AG04449 (cell line): ENCODE measurements around the gene DCAKD.

Experiments used
- CTCF ChIA-PET: fragments of 350-600 bp; formaldehyde crosslinking; extraction: SDS; loops from one replicate; lab custom pipeline; 2021; ENCODE audit warnings: antibody characterized with exemption; lab: Yijun Ruan, JAX
- POLR2A ChIA-PET: fragments of 400-600, 350-600 bp; formaldehyde crosslinking; extraction: SDS; loops from one replicate; lab custom pipeline; 2020; ENCODE audit warnings: antibody characterized with exemption, inconsistent platforms; lab: Yijun Ruan, JAX
- DNase-seq: peaks from one replicate; pipeline ENCODE4 v3.0.0-alpha.2; 2010; ENCODE audit warnings: low read depth, low spot score
- H3K4me3 ChIP-seq: 2 replicates; pipeline ENCODE4 v1.5.1; 2011; ENCODE audit warnings: low read depth, mild to moderate bottlenecking, control low read depth, low read length
- CTCF ChIP-seq: IDR thresholded peaks from one replicate; pipeline ENCODE4 v1.5.1; 2011; ENCODE audit warnings: mild to moderate bottlenecking, moderate library complexity, low read length, control low read depth, inconsistent platforms; ENCODE audit not compliant: insufficient read depth; ENCODE audit errors: missing control alignments

The DCAKD gene

DNA sequence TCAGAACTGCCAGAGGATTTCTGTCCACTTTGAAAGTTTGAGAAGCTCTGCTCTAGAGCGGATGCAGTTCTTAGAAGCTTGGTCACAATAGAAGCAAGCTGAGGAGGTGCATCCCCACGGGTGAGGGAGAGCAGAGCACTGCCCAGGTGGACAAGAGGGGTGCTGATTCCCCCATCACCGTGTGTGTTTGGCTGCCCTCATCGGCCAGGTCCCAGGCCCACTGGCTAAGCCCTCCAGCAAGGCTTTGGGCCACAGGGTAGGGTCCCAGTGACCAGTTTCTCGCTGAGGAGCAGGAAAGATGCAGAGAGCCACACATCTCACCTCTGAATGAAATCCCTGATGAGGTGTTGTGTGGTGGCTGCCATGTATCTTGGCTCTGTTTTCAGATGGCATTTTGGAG, 36.5 kb upstream of the DCAKD start:
- H3K4me3 ChIP-seq: no peak overlapping the region
- POLR2A ChIA-PET: no interaction called here
- TF ChIP-seq CTCF: no peak
- no peak for DNase-seq
- CTCF ChIA-PET: interaction anchor here (0.8 to 4.1 kb wide), 8 partner anchors 8 to 167 kb away, joined by 3 to 21 read pairs (median 7); partner anchors contain the start of genes ACBD4 and PLCD3

DNA sequence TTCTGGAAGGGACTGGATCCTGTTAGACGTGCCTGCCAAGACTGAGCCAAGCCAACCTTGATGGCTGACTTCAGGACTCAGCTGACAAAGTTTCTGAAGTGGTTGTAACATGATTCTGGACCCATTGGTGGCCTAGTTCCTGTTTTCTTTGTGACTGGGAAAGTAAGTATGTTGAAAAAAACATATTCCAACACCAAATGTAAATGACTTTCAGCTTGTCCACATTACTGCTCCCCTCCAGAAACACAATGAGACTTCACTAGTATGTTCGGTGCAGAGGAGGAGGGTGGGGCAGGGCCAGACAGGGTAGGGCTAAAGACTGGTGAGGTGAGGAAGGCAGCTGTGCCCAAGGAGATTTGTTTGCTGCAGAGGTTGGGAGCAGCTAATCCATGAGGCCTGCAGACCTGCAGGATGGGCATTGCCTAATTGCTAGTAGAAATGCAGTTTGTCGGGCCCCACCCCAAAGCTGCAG, 36.1 kb upstream of the DCAKD start:
- CTCF ChIA-PET: interaction anchor here (0.8 to 4.1 kb wide), 7 partner anchors 9 to 167 kb away, joined by 3 to 21 read pairs (median 10); partner anchors contain the start of genes ACBD4 and PLCD3

DNA sequence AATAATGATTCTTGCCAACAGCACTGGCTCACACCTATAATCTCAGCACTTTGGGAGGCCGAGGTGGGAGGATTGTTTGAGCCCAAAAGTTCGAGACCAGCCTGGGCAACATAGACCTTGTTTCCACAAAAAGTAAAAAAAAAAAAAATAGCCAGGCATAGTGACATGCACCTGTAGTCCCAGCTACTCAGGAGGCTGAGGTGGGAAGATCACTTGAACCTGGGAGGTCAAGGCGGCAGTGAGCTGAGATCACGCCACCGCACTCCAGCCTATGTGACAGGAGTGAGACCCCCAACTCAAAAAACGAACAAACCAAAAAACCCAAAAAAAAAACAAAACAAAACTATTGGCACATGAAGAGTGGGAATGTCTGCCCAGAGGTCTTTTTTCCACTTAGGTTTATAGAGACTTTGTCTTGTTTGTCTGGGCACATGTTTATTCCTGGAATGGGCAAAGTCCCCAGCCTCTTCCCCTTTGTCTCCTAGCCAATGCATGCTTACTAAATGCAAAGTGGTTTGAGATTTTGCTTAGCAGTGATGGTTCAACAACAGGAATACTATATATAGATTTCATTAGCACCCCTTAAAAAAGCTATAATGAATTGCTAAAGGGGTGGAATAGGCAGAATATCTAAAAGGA, 35.6 kb upstream of the DCAKD start:
- TF ChIP-seq CTCF: no peak
- DNase-seq: no peak
- ChIA-PET POLR2A (no interaction called here), CTCF (interaction anchor here (0.8 to 4.1 kb wide), 6 partner anchors 9 to 166 kb away, joined by 3 to 21 read pairs (median 12); partner anchors contain the start of genes ACBD4 and PLCD3)
- H3K4me3 ChIP-seq: no peak overlapping the region

More for the DNA sequence above, 36.1 kb upstream of the DCAKD start:
- POLR2A ChIA-PET: no interaction called here
- no peak for TF ChIP-seq CTCF
- no peak overlapping the region for H3K4me3 ChIP-seq
- no peak for DNase-seq

GRCh38 chr17:45086391-45086790, 35.0 kb upstream of the DCAKD start:
- ChIA-PET CTCF (interaction anchor here (3.0 to 4.1 kb wide), 3 partner anchors 10 to 49 kb away, joined by 10 to 21 read pairs (median 16); partner anchors contain the start of gene ACBD4), POLR2A (no interaction called here)
- DNase-seq: no peak
- no peak for TF ChIP-seq CTCF
- no peak overlapping the region for H3K4me3 ChIP-seq

DNA sequence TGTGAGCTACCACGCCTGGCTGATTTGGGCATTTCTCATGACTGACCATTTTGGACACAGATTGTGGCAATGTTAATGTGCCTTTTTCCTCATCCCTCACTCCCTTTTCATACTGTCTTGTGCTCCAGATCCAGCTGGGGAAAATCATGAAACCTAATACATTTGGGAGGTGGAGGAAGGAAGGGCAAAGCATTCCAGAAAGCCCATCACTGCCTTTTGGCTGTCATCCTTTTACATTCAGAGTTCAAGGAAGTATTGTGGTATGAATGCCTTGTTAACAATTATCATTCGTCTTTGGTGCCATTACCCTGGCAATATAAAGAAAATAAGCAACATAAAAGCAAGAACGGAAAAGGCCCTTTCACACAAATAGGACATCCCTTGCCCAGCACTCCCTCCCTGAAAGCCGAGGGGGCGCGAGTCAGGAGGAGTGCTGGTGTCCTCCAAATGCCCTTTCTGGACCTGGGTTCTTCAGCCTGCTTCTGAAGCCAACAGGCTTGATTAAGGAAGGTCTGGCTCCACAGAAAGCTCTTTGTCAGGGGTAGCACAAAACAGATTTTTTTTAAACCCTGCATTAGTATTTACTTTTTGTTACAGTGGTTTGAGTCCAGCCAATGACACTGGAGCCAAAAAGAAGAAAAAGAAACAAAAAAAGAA, 29.7 kb upstream of the DCAKD start:
- ChIA-PET CTCF (interaction anchor here (1.3 to 1.5 kb wide), 4 partner anchors 15 to 59 kb away, joined by 3 to 7 read pairs (median 4); partner anchors contain the start of gene ACBD4), POLR2A (no interaction called here)
- H3K4me3 ChIP-seq: no peak overlapping the region
- DNase-seq: no peak
- TF ChIP-seq CTCF: no peak

DNA sequence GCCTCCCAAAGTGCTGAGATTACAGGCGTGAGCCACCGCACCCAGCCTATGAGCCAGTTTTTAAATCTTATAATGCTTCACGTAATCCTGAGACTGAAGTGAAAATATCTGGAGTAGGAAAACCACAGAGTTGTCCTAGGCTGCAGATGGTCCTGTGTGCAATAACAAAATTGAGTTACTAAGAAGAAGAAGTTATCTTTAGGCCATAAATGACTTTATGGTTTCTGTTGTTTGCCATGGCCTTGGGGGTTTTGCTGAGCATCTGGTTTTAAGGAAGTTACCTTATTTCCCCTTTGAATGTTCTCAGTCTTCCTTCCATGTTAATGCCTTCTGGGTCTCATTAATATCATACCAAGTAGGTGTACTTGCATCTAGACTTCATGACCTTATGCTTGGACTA, 26.2 kb upstream of the DCAKD start:
- POLR2A ChIA-PET: no interaction called here
- TF ChIP-seq CTCF: no peak
- H3K4me3 ChIP-seq: no peak overlapping the region
- CTCF ChIA-PET: interaction anchor here (0.7 to 0.9 kb wide), 3 partner anchors 21 to 157 kb away, joined by 3 to 4 read pairs (median 3); no protein-coding TSS in a partner anchor
- DNase-seq: no peak
